Naive thymus-derived CD4-positive, alpha-beta T cell (primary cell): Measurements from ENCODE around the gene CCDC191. TPM values are rescaled to one million over a fixed set of nuclear protein-coding genes. Genes with fewer than 3 reads are reported as not detected.

Experiments used
- ATAC-seq: fragments of 150-1000 bp; cut with Tn5 transposase; 2 replicates; pipeline ENCODE4 v1.10.0; 2021; ENCODE audit warnings: mild to moderate bottlenecking, moderate library complexity
- CTCF ChIA-PET: fragments of 350-600 bp; sonication (Branson Sonifier 250); formaldehyde crosslinking; loops from one replicate; lab custom pipeline; 2021; ENCODE audit warnings: antibody characterized with exemption; lab: Charles Lee
- POLR2A ChIA-PET: fragments of 350-600 bp; sonication (Branson Sonifier 250); formaldehyde crosslinking; loops from one replicate; lab custom pipeline; 2021; ENCODE audit warnings: antibody characterized with exemption, inconsistent platforms; lab: Charles Lee
- DNase-seq, 9 donors: peaks; one replicate each; pipeline versions ENCODE4 v3.0.0 to v3.0.0-alpha.2; 2020 to 2022; ENCODE audit warnings: mixed read lengths in 1 of 9
- H3K27ac ChIP-seq: one replicate; pipeline ENCODE4 v1.7.0; 2013; ENCODE audit warnings: mild to moderate bottlenecking, low read depth, low read length, moderate library complexity
- H3K27me3 ChIP-seq, 2 donors: one replicate each; pipeline ENCODE4 v1.7.0; 2013; ENCODE audit warnings: low read length in 2 of 2, mild to moderate bottlenecking in 2 of 2, moderate library complexity in 2 of 2; ENCODE audit not compliant: control insufficient read depth in 2 of 2, insufficient read depth in 2 of 2
- H3K36me3 ChIP-seq, 3 experiments: 1 replicate in 2 of 3; 2 replicates in 1 of 3; pipeline ENCODE4 v1.7.0; 2013; ENCODE audit warnings: low read length in 3 of 3, mild to moderate bottlenecking in 3 of 3, moderate library complexity in 1 of 3; ENCODE audit not compliant: insufficient read depth in 3 of 3, control insufficient read depth in 2 of 3
- H3K4me1 ChIP-seq, 2 donors: one replicate each; pipeline ENCODE4 v1.7.0; 2013; ENCODE audit warnings: low read length in 2 of 2, mild to moderate bottlenecking in 2 of 2, moderate library complexity in 1 of 2; ENCODE audit not compliant: control insufficient read depth in 2 of 2, insufficient read depth in 2 of 2
- H3K4me3 ChIP-seq: 2 replicates; pipeline ENCODE4 v1.7.0; 2013; ENCODE audit warnings: mild to moderate bottlenecking, low read length
- H3K9me3 ChIP-seq, 3 experiments: 1 replicate in 2 of 3; 2 replicates in 1 of 3; pipeline ENCODE4 v1.7.0; 2013; ENCODE audit warnings: low read length in 3 of 3; ENCODE audit not compliant: control insufficient read depth in 2 of 3
- H3K27ac Mint-ChIP-seq, 9 donors: one replicate each; pipeline ENCODE4 v1.8.0; 2020 to 2022; ENCODE audit warnings: mixed read lengths in 9 of 9, mild to moderate bottlenecking in 8 of 9, moderate library complexity in 5 of 9, inconsistent platforms in 2 of 9
- H3K27me3 Mint-ChIP-seq, 5 donors: one replicate each; pipeline ENCODE4 v1.8.0; 2021 to 2022; ENCODE audit warnings: mixed read lengths in 5 of 5, mild to moderate bottlenecking in 1 of 5
- H3K36me3 Mint-ChIP-seq, 5 donors: one replicate each; pipeline ENCODE4 v1.8.0; 2020 to 2022; ENCODE audit warnings: mixed read lengths in 5 of 5, mild to moderate bottlenecking in 3 of 5, inconsistent platforms in 1 of 5
- H3K4me1 Mint-ChIP-seq, 7 donors: one replicate each; pipeline ENCODE4 v1.8.0; 2020 to 2022; ENCODE audit warnings: mixed read lengths in 7 of 7, mild to moderate bottlenecking in 3 of 7, inconsistent platforms in 1 of 7
- H3K4me3 Mint-ChIP-seq, 10 donors: one replicate each; pipeline ENCODE4 v1.8.0; 2020 to 2022; ENCODE audit warnings: mild to moderate bottlenecking in 10 of 10, mixed read lengths in 10 of 10, moderate library complexity in 6 of 10, inconsistent platforms in 2 of 10
- H3K9me3 Mint-ChIP-seq, 11 donors: one replicate each; pipeline ENCODE4 v1.8.0; 2020 to 2022; ENCODE audit warnings: mixed read lengths in 11 of 11, mild to moderate bottlenecking in 4 of 11, inconsistent platforms in 1 of 11, moderate library complexity in 1 of 11
- intact Hi-C, 2 donors: fragments of 100-400 bp; cut with micrococcal nuclease; formaldehyde crosslinking; loops; one replicate each; pipeline ENCODE4 v1.15.1; 2023
- polyA plus RNA-seq, 2 donors: library from polyadenylated mRNA; unstranded; fragments of 300-500 nt; fragmentation: Illumina TruSeq; gene quantifications; one replicate each; pipeline ENCODE4 v1.2.3, GENCODE V29; 2021
- total RNA-seq, 6 experiments: library from RNA in 5 of 6; stranded (reverse) in 5 of 6; gene quantifications; 1 replicate in 5 of 6; 2 replicates in 1 of 6; pipeline ENCODE4 v1.2.3 and lab custom pipeline; 2021 to 2026

The CCDC191 gene
- total and polyA plus RNA-seq, 7 experiments from 2014 or later = 1.4 to 8.8 (median 5.0) TPM

DNA sequence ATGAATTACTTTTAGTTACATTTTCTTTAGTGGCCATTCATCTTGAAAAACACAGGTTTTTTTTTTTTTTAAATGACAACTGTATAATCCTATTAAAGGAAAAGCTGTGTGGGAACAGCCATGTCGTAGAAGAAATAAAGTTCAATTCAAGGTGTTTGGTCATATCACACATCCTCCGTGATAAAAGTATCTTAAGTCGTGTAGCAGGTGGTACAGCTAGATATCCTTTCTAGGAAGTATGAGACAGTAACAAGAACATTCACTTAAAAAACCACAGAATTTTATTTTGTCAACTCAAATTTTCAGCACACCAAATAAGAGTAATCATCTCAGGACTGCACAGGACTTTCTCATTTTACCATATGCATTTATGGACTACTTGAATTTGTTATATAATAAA is 92.4 kb downstream of the CCDC191 start:
- POLR2A ChIA-PET = no interaction called here
- CTCF ChIA-PET = no interaction called here
- H3K27ac ChIP-seq = no peak overlapping the region
- H3K4me1 ChIP-seq = no peaks in the 10 kb centered on the region
- Mint-ChIP-seq H3K4me3 (no peak overlapping the region), H3K9me3 (peaks cover 0 to 2% (median 0%) of the 10 kb centered on the region in 11 donors), H3K27ac (peak overlapping the region in 1 of 9 donors; percentile 46), H3K36me3 (peaks cover 0 to 29% (median 9%) of the 10 kb centered on the region in 5 donors), H3K27me3 (no peaks in the 10 kb centered on the region), H3K4me1 (peaks cover 0 to 9% (median 4%) of the 10 kb centered on the region in 7 donors)
- ATAC-seq (no peak), DNase-seq (no peak)
- no peaks in the 10 kb centered on the region for H3K9me3 ChIP-seq
- H3K4me3 ChIP-seq = no peak overlapping the region
- intact Hi-C loops = no loop called here
- no peaks in the 10 kb centered on the region for H3K27me3 ChIP-seq
- H3K36me3 ChIP-seq = no peaks in the 10 kb centered on the region

- no peak overlapping the region for H3K27ac Mint-ChIP-seq
- no peak for DNase-seq
- no peak overlapping the region for H3K4me3 ChIP-seq
- CTCF ChIA-PET = no interaction called here
- H3K9me3 Mint-ChIP-seq = peaks cover 0 to 1% (median 0%) of the 10 kb centered on the region in 11 donors
- H3K27ac ChIP-seq = no peak overlapping the region
- H3K27me3 ChIP-seq = no peaks in the 10 kb centered on the region
- intact Hi-C loops = no loop called here
- no peaks in the 10 kb centered on the region for H3K36me3 ChIP-seq
- POLR2A ChIA-PET = no interaction called here
- ATAC-seq = no peak
- peaks cover 0 to 17% (median 6%) of the 10 kb centered on the region in 5 donors for H3K27me3 Mint-ChIP-seq
- no peaks in the 10 kb centered on the region for H3K4me1 ChIP-seq
- H3K36me3 Mint-ChIP-seq = peaks cover 0 to 22% (median 0%) of the 10 kb centered on the region in 5 donors
- no peak overlapping the region for H3K4me3 Mint-ChIP-seq
- H3K9me3 ChIP-seq = no peaks in the 10 kb centered on the region
- H3K4me1 Mint-ChIP-seq = peaks cover 9 to 17% (median 12%) of the 10 kb centered on the region in 7 donors
Observed at GRCh38 chr3:113954091-113954685, 102.1 kb downstream of the CCDC191 start.

- Histone ChIP-seq H3K27ac (no peak overlapping the region), H3K9me3 (no peaks in the 10 kb centered on the region), H3K4me3 (no peak overlapping the region), H3K36me3 (no peaks in the 10 kb centered on the region), H3K4me1 (peaks cover 0 to 4% of the 10 kb centered on the region in 2 donors), H3K27me3 (no peaks in the 10 kb centered on the region)
- peak overlapping the region in 1 of 10 donors; percentile 46 for H3K4me3 Mint-ChIP-seq
- peaks cover 0 to 22% (median 6%) of the 10 kb centered on the region in 5 donors for H3K27me3 Mint-ChIP-seq
- ATAC-seq (no peak), DNase-seq (no peak)
- ChIA-PET CTCF (no interaction called here), POLR2A (no interaction called here)
- peaks cover 0 to 17% (median 0%) of the 10 kb centered on the region in 5 donors for H3K36me3 Mint-ChIP-seq
- H3K9me3 Mint-ChIP-seq = peaks cover 0 to 1% (median 0%) of the 10 kb centered on the region in 11 donors
- intact Hi-C loops = no loop called here
- peaks cover 13 to 22% (median 17%) of the 10 kb centered on the region in 7 donors for H3K4me1 Mint-ChIP-seq
- H3K27ac Mint-ChIP-seq = no peak overlapping the region
Observed at GRCh38 chr3:113953677-113954076, 102.6 kb downstream of the CCDC191 start.

DNA sequence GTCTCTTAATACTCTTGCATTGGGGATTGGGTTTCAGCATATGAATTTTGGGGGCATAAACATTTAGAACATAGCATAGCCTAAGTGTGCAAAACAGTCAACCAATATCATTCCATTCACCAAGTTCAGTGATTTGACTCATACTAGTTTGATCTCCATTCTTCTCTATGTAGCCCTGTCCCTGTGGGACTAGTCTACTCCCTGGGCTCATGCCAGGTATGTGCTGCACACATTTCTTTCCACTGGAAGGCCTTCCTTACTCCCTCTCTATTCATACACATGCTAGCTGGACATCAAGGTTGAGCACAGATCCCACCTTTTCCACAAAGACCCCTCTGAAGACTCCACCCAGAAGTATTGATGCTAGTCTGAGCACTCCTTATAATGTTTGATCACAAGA is 103.4 kb downstream of the CCDC191 start:
- Mint-ChIP-seq H3K4me1 (peaks cover 15 to 24% (median 19%) of the 10 kb centered on the region in 7 donors), H3K27me3 (peaks cover 0 to 25% (median 6%) of the 10 kb centered on the region in 5 donors), H3K9me3 (peaks cover 0 to 1% (median 0%) of the 10 kb centered on the region in 11 donors), H3K4me3 (no peak overlapping the region), H3K36me3 (peaks cover 0 to 12% (median 0%) of the 10 kb centered on the region in 5 donors), H3K27ac (no peak overlapping the region)
- ChIA-PET POLR2A (no interaction called here), CTCF (no interaction called here)
- intact Hi-C loops = no loop called here
- no peak overlapping the region for H3K27ac ChIP-seq
- H3K36me3 ChIP-seq = no peaks in the 10 kb centered on the region
- H3K4me3 ChIP-seq = no peak overlapping the region
- ATAC-seq (no peak), DNase-seq (no peak)
- peaks cover 0 to 8% of the 10 kb centered on the region in 2 donors for H3K4me1 ChIP-seq
- H3K9me3 ChIP-seq = no peaks in the 10 kb centered on the region
- H3K27me3 ChIP-seq = no peaks in the 10 kb centered on the region

- ATAC-seq = peak; percentile 35
Observed at GRCh38 chr3:113948015-113948917, 108.1 kb downstream of the CCDC191 start.

DNA sequence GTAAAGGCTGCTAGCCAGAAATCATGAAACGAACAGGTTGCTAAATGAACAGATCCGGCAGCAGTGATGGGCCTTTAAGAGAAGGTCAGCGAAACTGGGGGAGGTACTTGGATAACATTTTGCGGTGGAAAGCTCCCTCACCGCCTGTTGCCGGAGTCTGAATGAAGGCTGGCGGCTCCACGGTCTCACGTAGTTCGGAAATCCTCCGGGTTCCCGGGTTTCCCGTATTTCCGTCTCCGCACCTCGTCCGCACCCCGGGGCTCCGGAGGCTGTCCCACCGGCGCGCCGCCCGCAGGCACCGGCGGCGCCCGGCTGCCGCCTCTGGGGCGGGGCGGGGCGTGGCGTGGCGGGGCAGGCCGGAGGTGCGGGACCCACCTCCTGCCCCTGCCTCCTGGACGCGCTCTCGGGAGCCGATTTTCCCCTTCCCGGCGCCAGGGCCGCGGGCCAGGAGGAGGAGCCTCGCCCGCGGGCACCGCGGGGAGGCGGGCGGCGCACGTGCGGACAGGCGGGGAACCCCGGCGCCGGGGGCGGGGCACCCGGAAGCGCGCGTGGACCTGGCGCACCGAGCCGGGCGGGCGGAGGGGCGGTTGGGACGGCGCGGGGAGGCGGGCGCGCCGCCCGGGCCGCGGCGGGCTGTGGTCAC is 108.8 kb downstream of the CCDC191 start, which contains the start of gene ZDHHC23:
TSS of gene ZDHHC23 (plus strand) at position 642 of the 643 bp plus-strand sequence. CDS start 790 bp downstream, outside the sequence.
- ChIA-PET CTCF (no interaction called here), POLR2A (no interaction called here)
- ATAC-seq (peak; percentile 92), DNase-seq (peak; percentile 55 to 82 (median 69))
- peaks cover 9 to 60% (median 14%) of the 10 kb centered on the region in 5 donors for H3K27me3 Mint-ChIP-seq
- peaks cover 0 to 1% (median 0%) of the 10 kb centered on the region in 11 donors for H3K9me3 Mint-ChIP-seq
- H3K27ac Mint-ChIP-seq = peak within 1 kb of the TSS in 7 of 9 donors; percentile 33 to 81 (median 59)
- no peaks in the 10 kb centered on the region for H3K9me3 ChIP-seq
- no peaks in the 10 kb centered on the region for H3K36me3 Mint-ChIP-seq
- no peaks in the 10 kb centered on the region for H3K36me3 ChIP-seq
- H3K27me3 ChIP-seq = no peaks in the 10 kb centered on the region
- peak within 1 kb of the TSS; percentile 42 for H3K27ac ChIP-seq
- intact Hi-C loops = loop anchor here (1.0 to 5.0 kb wide), 10 partner anchors 35 to 1835 kb away; partner anchors contain the start of genes CCDC191 (in 2 of the 2), QTRT2 (in 2 of the 2), GRAMD1C (in 1 of the 2) and NAA50 (in 1 of the 2)
- peak within 1 kb of the TSS; percentile 79 to 94 (median 86) for H3K4me3 Mint-ChIP-seq
- peak within 1 kb of the TSS; percentile 62 for H3K4me3 ChIP-seq
- peaks cover 8 to 20% (median 13%) of the 10 kb centered on the region in 7 donors for H3K4me1 Mint-ChIP-seq
- peaks cover 0 to 8% of the 10 kb centered on the region in 2 donors for H3K4me1 ChIP-seq

More at GRCh38 chr3:113948015-113948917, 108.1 kb downstream of the CCDC191 start:
- Mint-ChIP-seq H3K27ac (peak overlapping the region in 4 of 9 donors; percentile 33 to 76 (median 58)), H3K36me3 (peaks cover 0 to 4% (median 0%) of the 10 kb centered on the region in 5 donors), H3K4me1 (peaks cover 9 to 21% (median 15%) of the 10 kb centered on the region in 7 donors), H3K27me3 (peaks cover 4 to 55% (median 20%) of the 10 kb centered on the region in 5 donors), H3K9me3 (peaks cover 0 to 1% (median 0%) of the 10 kb centered on the region in 11 donors), H3K4me3 (peak overlapping the region; percentile 71 to 86 (median 78))
- Histone ChIP-seq H3K27ac (peak overlapping the region; percentile 42), H3K4me1 (peaks cover 0 to 8% of the 10 kb centered on the region in 2 donors), H3K4me3 (peak overlapping the region; percentile 62), H3K27me3 (no peaks in the 10 kb centered on the region), H3K36me3 (no peaks in the 10 kb centered on the region), H3K9me3 (no peaks in the 10 kb centered on the region)
- intact Hi-C loops = loop anchor here (1.0 to 5.0 kb wide), 7 partner anchors 35 to 1834 kb away; partner anchors contain the start of genes CCDC191 (in 2 of the 2), QTRT2 (in 2 of the 2), SPICE1 (in 1 of the 2) and ZBTB20 (in 1 of the 2)
- POLR2A ChIA-PET = no interaction called here
- DNase-seq = peak; percentile 5 to 48 (median 27)
- CTCF ChIA-PET = no interaction called here
